Trophoblast cell (in vitro differentiated cells and primary cell): ENCODE data around the gene NKAIN1.

Experiments used
- DNase-seq, 2 donors: peaks; one replicate each; pipeline ENCODE4 v3.0.0-alpha.2; 2016
- H2AFZ ChIP-seq: 2 replicates; pipeline ENCODE4 v1.6.1; 2013; ENCODE audit warnings: low read length, moderate library complexity, mild to moderate bottlenecking; ENCODE audit not compliant: insufficient read depth, poor library complexity
- H2AK5ac ChIP-seq: 2 replicates; pipeline ENCODE4 v1.6.1; 2013; ENCODE audit warnings: mild to moderate bottlenecking, low read length
- H2BK120ac ChIP-seq: 2 replicates; pipeline ENCODE4 v1.6.1; 2013; ENCODE audit warnings: low read length, mild to moderate bottlenecking, moderate library complexity; ENCODE audit not compliant: insufficient read depth, poor library complexity
- H2BK12ac ChIP-seq: 2 replicates; pipeline ENCODE4 v1.6.1; 2013; ENCODE audit warnings: mild to moderate bottlenecking, low read length, moderate library complexity
- H2BK5ac ChIP-seq: 2 replicates; pipeline ENCODE4 v1.6.1; 2013; ENCODE audit warnings: low read length, low read depth, moderate library complexity, mild to moderate bottlenecking; ENCODE audit not compliant: poor library complexity
- H3K14ac ChIP-seq: 2 replicates; pipeline ENCODE4 v1.6.1; 2013; ENCODE audit warnings: mild to moderate bottlenecking, low read length
- H3K18ac ChIP-seq: 2 replicates; pipeline ENCODE4 v1.6.1; 2013; ENCODE audit warnings: mild to moderate bottlenecking, low read length
- H3K23ac ChIP-seq: 2 replicates; pipeline ENCODE4 v1.6.1; 2013; ENCODE audit warnings: low read length
- H3K27ac ChIP-seq: 2 replicates; pipeline ENCODE4 v1.5.1; 2013; ENCODE audit warnings: low read depth, mild to moderate bottlenecking, inconsistent platforms, low read length, moderate library complexity
- H3K27me3 ChIP-seq: 2 replicates; pipeline ENCODE4 v1.6.1; 2013; ENCODE audit warnings: inconsistent platforms, mild to moderate bottlenecking, low read length, moderate library complexity; ENCODE audit not compliant: insufficient read depth
- H3K36me3 ChIP-seq, 2 experiments: 1 replicate in 1 of 2; 2 replicates in 1 of 2; pipeline ENCODE4 v1.6.1; 2013; ENCODE audit warnings: low read length in 2 of 2, mild to moderate bottlenecking in 2 of 2, moderate library complexity in 1 of 2; ENCODE audit not compliant: insufficient read depth in 2 of 2, control insufficient read depth in 1 of 2
- H3K4ac ChIP-seq: 2 replicates; pipeline ENCODE4 v1.6.1; 2013; ENCODE audit warnings: low read depth, mild to moderate bottlenecking, low read length, moderate library complexity
- H3K4me1 ChIP-seq, 2 experiments: 1 replicate in 1 of 2; 2 replicates in 1 of 2; pipeline ENCODE4 v1.6.1; 2013; ENCODE audit warnings: low read length in 2 of 2, mild to moderate bottlenecking in 2 of 2, moderate library complexity in 1 of 2; ENCODE audit not compliant: insufficient read depth in 2 of 2, control insufficient read depth in 1 of 2
- H3K4me2 ChIP-seq: 2 replicates; pipeline ENCODE4 v1.6.1; 2013; ENCODE audit warnings: inconsistent platforms, mild to moderate bottlenecking, low read length, moderate library complexity
- H3K4me3 ChIP-seq: 2 replicates; pipeline ENCODE4 v1.5.1; 2013; ENCODE audit warnings: mild to moderate bottlenecking, low read depth, low read length, inconsistent platforms
- H3K79me1 ChIP-seq: one replicate; pipeline ENCODE4 v1.6.1; 2013; ENCODE audit warnings: low read length
- H3K79me2 ChIP-seq: 2 replicates; pipeline ENCODE4 v1.6.1; 2013; ENCODE audit warnings: low read length, mild to moderate bottlenecking; ENCODE audit not compliant: control insufficient read depth, insufficient read depth, poor library complexity
- H3K9ac ChIP-seq: 2 replicates; pipeline ENCODE4 v1.6.1; 2013; ENCODE audit warnings: mild to moderate bottlenecking, low read length
- H3K9me3 ChIP-seq: 2 replicates; pipeline ENCODE4 v1.6.1; 2013; ENCODE audit warnings: low read depth, mild to moderate bottlenecking, control low read depth, inconsistent platforms, low read length; ENCODE audit not compliant: insufficient read depth
- H4K12ac ChIP-seq: 2 replicates; pipeline ENCODE4 v1.6.1; 2013; ENCODE audit warnings: low read depth, mild to moderate bottlenecking, low read length, moderate library complexity
- H4K8ac ChIP-seq: 2 replicates; pipeline ENCODE4 v1.6.1; 2013; ENCODE audit warnings: low read depth, mild to moderate bottlenecking, low read length, moderate library complexity
- H4K91ac ChIP-seq: one replicate; pipeline ENCODE4 v1.6.1; 2013; ENCODE audit warnings: low read depth, mild to moderate bottlenecking, low read length, moderate library complexity
- WGBS: extraction: QIAGEN DNeasy Blood & Tissue Kit; methylation state at CpG from one replicate; pipeline ENCODE4 v1.1.7; 2013; ENCODE audit warnings: missing lambda C conversion rate; ENCODE audit not compliant: insufficient read length, insufficient coverage; ENCODE audit errors: extremely low coverage; 5-methylcytosine and 5-hydroxymethylcytosine counted together

Gene NKAIN1

GRCh38 chr1:31218705-31219104 is 21.0 kb downstream of the NKAIN1 start:
- no peak overlapping the region for H2BK5ac ChIP-seq
- no peak overlapping the region for H2BK12ac ChIP-seq
- no peaks in the 10 kb centered on the region for H3K79me1 ChIP-seq
- H4K8ac ChIP-seq: no peak overlapping the region
- no peak overlapping the region for H3K4me3 ChIP-seq
- H3K36me3 ChIP-seq: no peaks in the 10 kb centered on the region
- no peak overlapping the region for H2AFZ ChIP-seq
- H3K9ac ChIP-seq: no peak overlapping the region
- H3K4ac ChIP-seq: no peak overlapping the region
- no CpG with 5 or more reads among the region's 8 CpGs for WGBS
- no peak overlapping the region for H4K91ac ChIP-seq
- no peak overlapping the region for H4K12ac ChIP-seq
- H3K9me3 ChIP-seq: peaks cover 1% of the 10 kb centered on the region
- H3K27ac ChIP-seq: no peak overlapping the region
- H2AK5ac ChIP-seq: no peak overlapping the region
- no peak overlapping the region for H3K4me2 ChIP-seq
- no peak overlapping the region for H3K18ac ChIP-seq
- no peak for DNase-seq
- no peak overlapping the region for H3K23ac ChIP-seq
- H3K14ac ChIP-seq: no peak overlapping the region
- no peak overlapping the region for H2BK120ac ChIP-seq
- H3K79me2 ChIP-seq: no peaks in the 10 kb centered on the region
- H3K27me3 ChIP-seq: no peaks in the 10 kb centered on the region
- H3K4me1 ChIP-seq: peaks cover 6 to 9% of the 10 kb centered on the region in 2 experiments

GRCh38 chr1:31216016-31216415 is 23.7 kb downstream of the NKAIN1 start:
- WGBS: no CpG with 5 or more reads among the region's 10 CpGs

GRCh38 chr1:31215065-31215570 is 24.6 kb downstream of the NKAIN1 start:
- H3K18ac ChIP-seq: no peak overlapping the region
- H2BK120ac ChIP-seq: no peak overlapping the region
- H3K9me3 ChIP-seq: no peaks in the 10 kb centered on the region
- H3K4me3 ChIP-seq: no peak overlapping the region
- no peak overlapping the region for H3K4ac ChIP-seq
- H3K79me2 ChIP-seq: no peaks in the 10 kb centered on the region
- no peak overlapping the region for H4K91ac ChIP-seq
- no peak overlapping the region for H2BK5ac ChIP-seq
- H2AK5ac ChIP-seq: no peak overlapping the region
- no CpG with 5 or more reads among the region's 11 CpGs for WGBS
- H4K8ac ChIP-seq: no peak overlapping the region
- no peak overlapping the region for H4K12ac ChIP-seq
- no peaks in the 10 kb centered on the region for H3K27me3 ChIP-seq
- no peaks in the 10 kb centered on the region for H3K79me1 ChIP-seq
- H3K9ac ChIP-seq: no peak overlapping the region
- DNase-seq: no peak
- H2BK12ac ChIP-seq: no peak overlapping the region
- no peak overlapping the region for H3K4me2 ChIP-seq
- no peak overlapping the region for H3K27ac ChIP-seq
- H3K14ac ChIP-seq: no peak overlapping the region
- no peaks in the 10 kb centered on the region for H3K36me3 ChIP-seq
- no peak overlapping the region for H2AFZ ChIP-seq
- H3K4me1 ChIP-seq: peaks cover 6 to 9% of the 10 kb centered on the region in 2 experiments
- no peak overlapping the region for H3K23ac ChIP-seq

More at GRCh38 chr1:31216016-31216415, 23.7 kb downstream of the NKAIN1 start:
- Histone ChIP-seq H3K4me3 (no peak overlapping the region), H2BK120ac (no peak overlapping the region), H3K79me2 (no peaks in the 10 kb centered on the region), H3K9ac (no peak overlapping the region), H2BK12ac (no peak overlapping the region), H2AK5ac (no peak overlapping the region), H4K91ac (no peak overlapping the region), H3K36me3 (no peaks in the 10 kb centered on the region), H3K14ac (no peak overlapping the region), H3K27me3 (no peaks in the 10 kb centered on the region), H4K8ac (no peak overlapping the region), H3K4ac (no peak overlapping the region), H3K23ac (no peak overlapping the region), H4K12ac (no peak overlapping the region), H2AFZ (no peak overlapping the region), H3K4me2 (no peak overlapping the region), H3K27ac (no peak overlapping the region), H3K18ac (no peak overlapping the region), H3K79me1 (no peaks in the 10 kb centered on the region), H2BK5ac (no peak overlapping the region), H3K9me3 (peaks cover under 1% of the 10 kb centered on the region), H3K4me1 (peaks cover 6 to 9% of the 10 kb centered on the region in 2 experiments)
- no peak for DNase-seq

GRCh38 chr1:31214316-31215064 is 25.2 kb downstream of the NKAIN1 start:
- Histone ChIP-seq H3K27ac (no peak overlapping the region), H3K79me2 (no peaks in the 10 kb centered on the region), H3K4me1 (peaks cover 6 to 9% of the 10 kb centered on the region in 2 experiments), H3K23ac (no peak overlapping the region), H3K9ac (no peak overlapping the region), H4K12ac (no peak overlapping the region), H3K18ac (no peak overlapping the region), H3K14ac (no peak overlapping the region), H4K8ac (no peak overlapping the region), H2AFZ (no peak overlapping the region), H3K36me3 (no peaks in the 10 kb centered on the region), H2BK5ac (no peak overlapping the region), H4K91ac (no peak overlapping the region), H2BK120ac (no peak overlapping the region), H3K4ac (no peak overlapping the region), H3K27me3 (no peaks in the 10 kb centered on the region), H3K9me3 (no peaks in the 10 kb centered on the region), H3K4me2 (no peak overlapping the region), H3K4me3 (no peak overlapping the region), H3K79me1 (no peaks in the 10 kb centered on the region), H2BK12ac (no peak overlapping the region), H2AK5ac (no peak overlapping the region)
- DNase-seq: peak; percentile 5 to 35
- WGBS: no CpG with 5 or more reads among the region's 12 CpGs
